Kidney tubule cell (primary cell): ENCODE measurements around the gene PDCD1LG2.

ENCODE experiments used
- DNase-seq: peaks from one replicate; pipeline ENCODE4 v3.0.0-alpha.2; 2018; ENCODE audit warnings: low spot score

PDCD1LG2 gene

DNA sequence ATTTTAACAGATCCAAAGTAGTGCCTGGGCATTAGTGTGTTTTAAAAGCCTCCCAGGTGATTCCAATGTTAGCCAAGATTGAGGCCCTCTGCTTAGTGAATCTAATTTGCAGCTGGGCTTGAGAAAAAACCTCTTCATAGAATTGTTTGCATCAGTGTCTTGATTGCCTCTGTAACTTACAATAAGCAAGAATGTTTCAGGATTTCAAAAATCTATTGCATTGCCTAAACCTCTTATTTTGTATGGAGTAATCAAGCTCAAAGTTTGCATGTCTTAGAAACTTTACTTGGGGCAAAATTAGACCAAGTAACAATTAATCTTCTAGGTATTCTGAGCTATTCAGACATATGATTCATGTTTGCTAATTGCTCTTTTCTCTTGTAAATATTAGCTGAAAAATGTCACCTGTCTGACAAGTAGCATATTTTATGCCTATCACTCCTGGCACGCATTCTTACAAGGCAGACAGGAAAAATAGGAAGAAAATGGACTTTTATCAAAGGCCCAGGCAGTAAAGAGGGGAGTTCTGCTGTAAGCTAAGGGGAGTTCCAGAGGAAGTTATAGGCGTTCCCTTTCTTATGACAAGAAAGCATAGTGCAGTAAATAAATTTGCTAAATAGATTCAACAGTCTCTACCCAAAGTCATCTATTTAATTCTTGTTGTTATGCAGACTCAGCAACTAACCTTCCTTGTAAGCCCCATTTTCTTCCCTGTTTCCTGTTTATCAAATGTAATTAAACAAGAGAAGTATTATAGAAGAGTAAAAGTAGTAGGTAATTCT is 21.0 kb downstream of the PDCD1LG2 start:
- no peak for DNase-seq

DNA sequence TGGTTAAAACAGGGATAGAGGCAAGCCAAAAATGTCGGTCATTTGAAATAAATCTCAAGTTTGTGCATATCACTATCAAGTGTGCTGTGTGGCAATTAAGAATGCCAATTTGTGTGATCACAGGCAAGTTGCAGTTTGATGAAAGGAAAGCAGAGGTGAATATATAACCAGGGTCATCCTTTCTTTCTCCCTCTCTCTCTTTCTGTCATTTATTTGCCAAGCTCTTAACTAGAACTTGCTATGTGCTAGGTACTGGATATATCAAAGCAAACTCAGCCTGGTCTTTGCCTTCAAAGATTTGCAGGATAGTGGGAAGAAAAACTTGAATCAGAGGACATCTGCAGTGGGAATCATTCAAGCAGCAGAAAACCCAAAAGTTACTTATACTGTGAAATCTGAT is 22.0 kb downstream of the PDCD1LG2 start:
- peak; percentile 52 for DNase-seq

- no peak for DNase-seq
Observed at GRCh38 chr9:5532790-5533189, 22.5 kb downstream of the PDCD1LG2 start.

DNA sequence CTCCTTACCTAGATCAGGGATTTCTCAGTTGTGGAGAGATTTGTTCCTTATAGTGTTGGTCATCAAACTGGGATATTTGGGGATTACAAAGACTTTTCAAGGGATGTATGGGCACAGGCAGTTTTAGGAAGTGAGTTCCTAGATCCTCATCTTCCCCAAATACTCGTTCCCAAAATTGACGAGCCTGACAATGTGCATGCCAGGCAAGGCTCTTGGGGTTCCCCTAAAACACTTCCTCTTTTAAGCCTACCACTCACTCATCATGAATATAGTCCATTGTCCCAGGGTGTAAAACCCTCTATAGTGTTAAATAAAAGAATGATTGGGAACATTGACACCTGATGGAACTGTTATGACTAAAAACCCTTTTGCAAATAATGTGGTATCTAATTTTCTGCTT is 26.4 kb downstream of the PDCD1LG2 start:
- no peak for DNase-seq

- no peak for DNase-seq
Observed at GRCh38 chr9:5543875-5544702, 33.8 kb downstream of the PDCD1LG2 start.

GRCh38 chr9:5549658-5550650 is 39.6 kb downstream of the PDCD1LG2 start:
- peak; percentile 68 for DNase-seq

DNA sequence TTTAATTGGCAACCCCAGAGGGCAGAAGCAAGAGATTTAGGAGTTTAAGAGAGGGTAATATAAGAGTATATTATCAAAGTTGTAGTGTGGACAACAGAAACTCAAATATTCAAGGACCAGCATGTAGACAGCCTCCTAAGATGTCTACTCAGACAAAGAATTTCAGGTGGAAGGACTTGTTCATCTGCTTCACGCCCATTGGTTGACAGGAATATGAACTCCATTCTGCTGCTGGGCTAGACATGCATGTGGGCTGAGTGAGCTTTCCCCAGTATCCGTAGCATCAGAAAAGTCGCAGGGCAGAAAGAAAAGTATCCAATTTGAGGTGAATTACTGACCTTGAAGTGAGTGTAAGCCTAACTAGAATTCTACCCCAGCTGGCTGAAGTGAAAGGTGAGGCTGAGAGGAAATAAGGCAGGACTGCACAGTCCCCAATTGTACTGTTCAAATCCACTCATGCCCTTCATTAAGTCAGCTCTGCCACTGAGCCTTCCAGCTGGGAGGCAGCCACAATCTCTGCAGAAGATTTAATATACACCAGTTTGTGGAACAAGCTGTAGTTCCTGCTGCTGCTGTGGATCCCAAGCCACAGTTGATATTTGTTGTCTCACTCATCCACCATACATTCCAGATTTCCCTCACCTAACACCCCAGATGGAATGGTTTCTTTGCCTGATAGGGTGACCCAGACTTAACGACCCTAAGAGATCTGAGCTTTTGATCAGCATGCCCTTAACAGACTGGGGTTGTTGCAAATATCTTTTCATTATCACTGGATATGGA is 41.2 kb downstream of the PDCD1LG2 start:
- DNase-seq, result no peak

GRCh38 chr9:5552301-5552700 is 42.0 kb downstream of the PDCD1LG2 start:
- peak; percentile 33 for DNase-seq

DNA sequence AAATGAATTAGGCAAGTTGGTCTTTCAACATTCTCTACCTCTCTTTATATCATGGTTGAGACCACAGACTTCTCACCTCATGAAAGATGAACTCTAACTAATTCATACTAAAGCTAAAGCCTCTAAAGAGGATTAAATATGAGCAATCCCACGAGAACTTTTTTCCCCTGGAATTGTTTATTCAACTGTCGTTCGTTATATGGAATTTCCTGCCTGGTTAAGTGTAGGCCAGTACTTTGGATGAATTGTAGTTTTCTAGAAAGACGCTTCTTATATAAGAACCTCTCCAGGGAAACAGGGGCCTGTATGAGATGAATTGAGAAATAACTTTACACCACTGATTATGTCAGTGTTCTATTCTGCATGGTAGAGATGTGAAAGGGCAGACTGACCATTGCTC is 42.9 kb downstream of the PDCD1LG2 start:
- no peak for DNase-seq

- DNase-seq, result no peak
Observed at GRCh38 chr9:5554254-5554653, 43.9 kb downstream of the PDCD1LG2 start.

GRCh38 chr9:5556101-5556705 is 45.9 kb downstream of the PDCD1LG2 start:
- DNase-seq, result no peak

- no peak for DNase-seq
Observed at GRCh38 chr9:5557606-5558587, 47.6 kb downstream of the PDCD1LG2 start.

GRCh38 chr9:5559659-5560058 is 49.3 kb downstream of the PDCD1LG2 start:
- DNase-seq, result no peak

GRCh38 chr9:5560443-5561100 is 50.2 kb downstream of the PDCD1LG2 start:
- DNase-seq, result no peak

DNA sequence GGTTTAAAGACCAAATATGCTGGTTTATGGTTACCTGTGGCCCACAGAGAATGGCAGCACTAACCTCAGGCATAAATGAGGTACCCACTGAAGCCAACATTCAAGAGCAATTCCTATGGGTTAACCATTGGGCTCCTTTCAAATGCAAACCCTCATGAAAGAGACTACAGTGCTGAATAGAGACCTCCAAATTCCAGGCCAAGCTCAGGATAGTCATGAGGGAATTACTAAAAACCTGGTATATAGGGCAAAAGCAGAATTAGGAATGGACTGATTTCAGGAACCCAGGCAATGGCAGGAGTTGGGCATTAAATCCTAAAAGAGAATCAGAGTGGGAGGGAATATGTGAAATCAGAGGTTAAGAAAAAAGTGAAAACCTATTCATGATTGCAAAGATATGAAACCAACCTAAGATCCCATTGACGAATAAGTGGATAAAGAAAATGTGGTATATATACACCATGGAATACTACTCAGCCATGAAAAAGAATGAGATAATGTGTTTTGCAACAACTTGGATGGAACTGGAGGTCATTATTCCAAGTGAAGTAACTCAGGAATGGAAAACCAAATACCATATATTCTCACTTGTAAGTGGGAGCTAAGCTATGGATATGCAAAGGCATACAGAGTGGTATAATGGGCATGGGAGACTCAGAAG is 51.6 kb downstream of the PDCD1LG2 start:
- no peak for DNase-seq

- no peak for DNase-seq
Observed at GRCh38 chr9:5562806-5563416, 52.6 kb downstream of the PDCD1LG2 start.

- no peak for DNase-seq
Observed at GRCh38 chr9:5563417-5563815, 53.1 kb downstream of the PDCD1LG2 start.

DNA sequence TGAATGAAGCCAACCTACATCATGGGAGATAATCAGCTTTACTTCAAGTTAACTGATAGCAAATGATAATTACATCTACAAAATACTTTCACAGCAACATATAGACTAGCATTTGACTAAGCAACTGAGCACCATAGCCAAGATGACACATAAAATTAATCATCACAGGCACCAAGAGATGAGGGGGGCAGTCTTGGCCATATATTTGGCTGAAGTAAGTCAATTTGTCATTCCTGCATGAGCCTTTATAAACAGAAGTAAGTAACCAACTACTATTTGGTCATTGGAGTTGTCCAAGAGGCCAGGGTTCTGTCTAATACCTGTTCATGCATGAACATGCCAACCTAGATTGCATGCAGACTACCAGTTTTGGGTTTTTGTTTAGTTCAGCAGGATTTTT is 53.6 kb downstream of the PDCD1LG2 start:
- peak; percentile 76 for DNase-seq
